ENCODE results near the gene CSNK1E.

CSNK1E gene

GRCh38 chr22:38270091-38270992, 46.9 kb downstream of the CSNK1E start:
- H4K20me1 ChIP-seq (ENCODE audit: insufficient read depth, low read length, poor library complexity, severe bottlenecking), result peaks cover 5% of the 10 kb centered on the region
- H3K4me3 ChIP-seq (ENCODE audit: low read length, poor library complexity, severe bottlenecking), result peak overlapping the region; percentile 17
- no peaks in the 10 kb centered on the region for H3K9me3 ChIP-seq (ENCODE audit: insufficient read depth, low read depth, low read length)
- no peak overlapping the region for H2AFZ ChIP-seq (ENCODE audit: low read length)
- TF ChIP-seq EZH2phosphoT487 (IDR thresholded peaks at IDR 0.05; ENCODE audit: borderline replicate concordance) (no peak), CTCF (conservative IDR thresholded peaks at IDR 0.05; ENCODE audit: low read length) (no peak)
- peaks cover 58% of the 10 kb centered on the region for H3K79me2 ChIP-seq (ENCODE audit: insufficient read depth, low read length)
- no peaks in the 10 kb centered on the region for H3K9me2 ChIP-seq (replicated peaks; ENCODE audit: low read depth, low read length)
- H3K4me1 ChIP-seq (ENCODE audit: insufficient read depth, low read length, poor library complexity, severe bottlenecking), result peaks cover 45% of the 10 kb centered on the region
- no peaks in the 10 kb centered on the region for H3F3A ChIP-seq (ENCODE audit: low read depth)
- H3K36me3 ChIP-seq (ENCODE audit: insufficient read depth, low read length), result no peaks in the 10 kb centered on the region
- peak overlapping the region; percentile 40 for H3K9ac ChIP-seq (ENCODE audit: low read depth, low read length, poor library complexity, severe bottlenecking)
- peak overlapping the region; percentile 87 for H3K4me2 ChIP-seq (ENCODE audit: low read depth, low read length, poor library complexity, severe bottlenecking)
- H3K27me3 ChIP-seq (ENCODE audit: insufficient read depth, low read length, poor library complexity, severe bottlenecking), result no peaks in the 10 kb centered on the region

DNA sequence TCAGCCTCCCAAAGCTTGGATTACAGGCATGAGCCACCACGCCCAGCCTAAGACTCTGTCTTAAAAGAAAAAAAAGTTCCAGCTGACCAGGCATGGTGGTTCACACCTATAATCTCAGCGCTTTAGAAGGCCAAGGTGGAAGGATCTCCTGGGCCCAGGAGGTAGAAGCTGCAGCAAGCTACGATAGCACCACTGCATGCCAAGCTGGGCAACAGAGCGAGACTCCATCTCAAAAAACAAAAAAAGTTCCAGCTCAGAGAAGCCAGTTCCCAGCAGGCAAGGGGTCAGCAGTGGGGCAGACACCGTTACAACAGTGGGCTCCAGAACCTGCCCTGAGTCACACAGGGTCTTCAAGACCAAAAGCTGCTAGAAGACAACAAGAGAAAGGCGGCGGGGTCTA, 47.8 kb downstream of the CSNK1E start:
- Histone ChIP-seq H3K27me3 (ENCODE audit: insufficient read depth, low read length, poor library complexity, severe bottlenecking) (no peaks in the 10 kb centered on the region), H3K9me3 (ENCODE audit: insufficient read depth, low read depth, low read length) (no peaks in the 10 kb centered on the region), H3K4me3 (ENCODE audit: low read length, poor library complexity, severe bottlenecking) (no peak overlapping the region), H3K9me2 (replicated peaks; ENCODE audit: low read depth, low read length) (no peaks in the 10 kb centered on the region), H3K36me3 (ENCODE audit: insufficient read depth, low read length) (no peaks in the 10 kb centered on the region), H3K9ac (ENCODE audit: low read depth, low read length, poor library complexity, severe bottlenecking) (no peak overlapping the region), H4K20me1 (ENCODE audit: insufficient read depth, low read length, poor library complexity, severe bottlenecking) (peaks cover 5% of the 10 kb centered on the region), H2AFZ (ENCODE audit: low read length) (no peak overlapping the region), H3F3A (ENCODE audit: low read depth) (no peaks in the 10 kb centered on the region), H3K4me2 (ENCODE audit: low read depth, low read length, poor library complexity, severe bottlenecking) (no peak overlapping the region), H3K4me1 (ENCODE audit: insufficient read depth, low read length, poor library complexity, severe bottlenecking) (peaks cover 45% of the 10 kb centered on the region), H3K79me2 (ENCODE audit: insufficient read depth, low read length) (peaks cover 62% of the 10 kb centered on the region)
- TF ChIP-seq EZH2phosphoT487 (IDR thresholded peaks at IDR 0.05; ENCODE audit: borderline replicate concordance) (no peak), CTCF (conservative IDR thresholded peaks at IDR 0.05; ENCODE audit: low read length) (no peak)

DNA sequence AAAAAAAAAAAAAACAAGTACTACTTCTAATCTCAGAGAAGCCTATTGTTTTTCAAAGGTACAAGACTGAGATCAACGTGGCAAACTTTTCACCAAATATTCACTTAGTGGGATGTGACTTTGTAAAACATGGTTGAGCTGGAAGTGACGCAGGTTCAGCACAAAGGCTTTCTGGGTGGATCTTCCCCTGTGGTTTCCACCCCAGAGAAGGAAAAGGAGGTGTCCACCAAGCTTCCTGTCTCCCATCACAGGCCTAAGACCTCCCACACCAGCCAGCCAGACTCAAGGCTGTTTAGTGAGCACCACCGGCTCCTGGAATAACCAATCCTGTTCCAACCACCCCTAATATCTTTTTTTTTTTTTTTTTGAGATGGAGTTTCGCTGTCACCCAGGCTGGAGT, 50.1 kb downstream of the CSNK1E start:
- no peaks in the 10 kb centered on the region for H3F3A ChIP-seq (ENCODE audit: low read depth)
- no peaks in the 10 kb centered on the region for H4K20me1 ChIP-seq (ENCODE audit: insufficient read depth, low read length, poor library complexity, severe bottlenecking)
- no peaks in the 10 kb centered on the region for H3K36me3 ChIP-seq (ENCODE audit: insufficient read depth, low read length)
- H3K9me3 ChIP-seq (ENCODE audit: insufficient read depth, low read depth, low read length), result no peaks in the 10 kb centered on the region
- peak overlapping the region; percentile 58 for H3K4me2 ChIP-seq (ENCODE audit: low read depth, low read length, poor library complexity, severe bottlenecking)
- H2AFZ ChIP-seq (ENCODE audit: low read length), result no peak overlapping the region
- H3K79me2 ChIP-seq (ENCODE audit: insufficient read depth, low read length), result peaks cover 59% of the 10 kb centered on the region
- no peaks in the 10 kb centered on the region for H3K9me2 ChIP-seq (replicated peaks; ENCODE audit: low read depth, low read length)
- TF ChIP-seq CTCF (conservative IDR thresholded peaks at IDR 0.05; ENCODE audit: low read length) (no peak), EZH2phosphoT487 (IDR thresholded peaks at IDR 0.05; ENCODE audit: borderline replicate concordance) (no peak)
- peak overlapping the region; percentile 51 for H3K4me3 ChIP-seq (ENCODE audit: low read length, poor library complexity, severe bottlenecking)
- H3K9ac ChIP-seq (ENCODE audit: low read depth, low read length, poor library complexity, severe bottlenecking), result peak overlapping the region; percentile 37
- H3K27me3 ChIP-seq (ENCODE audit: insufficient read depth, low read length, poor library complexity, severe bottlenecking), result no peaks in the 10 kb centered on the region
- peaks cover 36% of the 10 kb centered on the region for H3K4me1 ChIP-seq (ENCODE audit: insufficient read depth, low read length, poor library complexity, severe bottlenecking)

Data from Loucy (cell line).